Measurements from ENCODE around the gene OTOP3. TPM values are rescaled to one million over a fixed set of nuclear protein-coding genes. Genes with fewer than 3 reads are reported as not detected.
A peak's percentile ranks its signal among the peaks of the same experiment; 100 is the strongest.

OTOP3 gene
- total RNA-seq, 1 donor from 2014 or later = not detected

GRCh38 chr17:74987418-74987908 is 51.8 kb downstream of the OTOP3 start, which contains the start of gene CDR2L:
Gene CDR2L (plus strand): TSS chr17:74987632. CDS start chr17:74988044, 412 bp downstream.
- peak; percentile 93 for DNase-seq

GRCh38 chr17:74987909-74988711 is 52.4 kb downstream of the OTOP3 start:
- DNase-seq = peak; percentile 56

- no peak for DNase-seq
Observed at GRCh38 chr17:74990581-74991105, 54.9 kb downstream of the OTOP3 start.

GRCh38 chr17:74992223-74992622 is 56.5 kb downstream of the OTOP3 start:
- DNase-seq = no peak

GRCh38 chr17:74994440-74994839 is 58.7 kb downstream of the OTOP3 start:
- no peak for DNase-seq

- DNase-seq = no peak
Observed at GRCh38 chr17:74995847-74996246, 60.1 kb downstream of the OTOP3 start.

GRCh38 chr17:74998783-74999182 is 63.1 kb downstream of the OTOP3 start:
- no peak for DNase-seq

GRCh38 chr17:74999523-74999922 is 63.8 kb downstream of the OTOP3 start:
- no peak for DNase-seq

Other genes with a start within 250 kb of the OTOP3 start
- 0.16 TPM for gene CD300LF, start 223.0 kb upstream of the OTOP3 start, total RNA-seq
- 1.1 TPM for gene RAB37, start 198.6 kb upstream of the OTOP3 start, total RNA-seq
- 7.0 TPM for gene NHERF1, start 187.3 kb upstream of the OTOP3 start, total RNA-seq
- gene NAT9, start 159.6 kb upstream of the OTOP3 start, total RNA-seq = 17.3 TPM
- gene GRIN2C, start 76.0 kb upstream of the OTOP3 start, total RNA-seq = 0.47 TPM
- gene FDXR, start 62.9 kb upstream of the OTOP3 start, total RNA-seq = 3.1 TPM
- 0.16 TPM for gene FADS6, start 42.3 kb upstream of the OTOP3 start, total RNA-seq
- gene USH1G, start 12.6 kb upstream of the OTOP3 start, total RNA-seq = 0.16 TPM
- not detected for gene OTOP2, start 11.6 kb upstream of the OTOP3 start, total RNA-seq
- gene HID1, start 36.9 kb downstream of the OTOP3 start, total RNA-seq = 13.7 TPM
- 4.5 TPM for gene CDR2L, start 51.7 kb downstream of the OTOP3 start, total RNA-seq
- 8.0 TPM for gene MRPL58, start 76.8 kb downstream of the OTOP3 start, total RNA-seq
- 100 TPM for gene ATP5PD, start 111.1 kb downstream of the OTOP3 start, total RNA-seq
- 30.4 TPM for gene KCTD2, start 111.3 kb downstream of the OTOP3 start, total RNA-seq
- gene SLC16A5, start 152.1 kb downstream of the OTOP3 start, total RNA-seq = 1.4 TPM
- gene ARMC7, start 174.1 kb downstream of the OTOP3 start, total RNA-seq = 3.0 TPM
- gene NT5C, start 195.8 kb downstream of the OTOP3 start, total RNA-seq = 18.1 TPM
- gene JPT1, start 218.6 kb downstream of the OTOP3 start, total RNA-seq = 548 TPM
- gene SUMO2, start 247.1 kb downstream of the OTOP3 start, total RNA-seq = 264 TPM